HL-60 (cell line): Measurements from ENCODE around the gene NACC2.

ENCODE experiments used
- DNase-seq, 2 experiments: peaks; one replicate each; pipeline ENCODE4 v3.0.0-alpha.2; 2010 to 2020; ENCODE audit warnings: low read depth in 1 of 2, low spot score in 1 of 2
- H3K27ac ChIP-seq: fragments of 250-450 bp; sonication (Bioruptor Pico); replicated peaks from 2 replicates; pipeline ENCODE4 v1.5.1; 2020; ENCODE audit warnings: mild to moderate bottlenecking, moderate library complexity
- H3K27me3 ChIP-seq: fragments of 250-450 bp; sonication (Bioruptor Pico); 2 replicates; pipeline ENCODE4 v1.5.1; 2021; ENCODE audit warnings: mild to moderate bottlenecking, moderate library complexity; ENCODE audit not compliant: insufficient read depth, poor library complexity, severe bottlenecking
- H3K4me3 ChIP-seq: replicated peaks from 2 replicates; pipeline ENCODE4 v1.5.1; 2011; ENCODE audit warnings: mild to moderate bottlenecking, control low read depth, low read length; ENCODE audit not compliant: insufficient read depth
- CTCF ChIP-seq: IDR thresholded peaks from one replicate; pipeline ENCODE4 v1.5.1; 2011; ENCODE audit warnings: low read length, control low read depth, inconsistent platforms; ENCODE audit not compliant: insufficient read depth
- GABPA ChIP-seq: IDR thresholded peaks from 2 replicates; pipeline ENCODE4 v1.6.1; 2012; ENCODE audit warnings: low read depth
- POLR2AphosphoS5 ChIP-seq: IDR thresholded peaks from 2 replicates; pipeline ENCODE4 v1.6.1; 2012; ENCODE audit warnings: low read depth
- REST ChIP-seq: IDR thresholded peaks from 2 replicates; pipeline ENCODE4 v1.6.1; 2012; ENCODE audit warnings: low read depth; ENCODE audit not compliant: insufficient replicate concordance
- SPI1 ChIP-seq: IDR thresholded peaks from 2 replicates; pipeline ENCODE4 v1.6.1; 2012; ENCODE audit warnings: low read depth, mild to moderate bottlenecking, borderline replicate concordance

Gene NACC2

GRCh38 chr9:136120438-136120844 lies 25.4 kb upstream of the NACC2 start:
- DNase-seq = no peak
- TF ChIP-seq GABPA (no peak), REST (no peak), SPI1 (no peak), CTCF (no peak), POLR2AphosphoS5 (no peak)
- H3K4me3 ChIP-seq = no peak overlapping the region
- H3K27me3 ChIP-seq = no peaks in the 10 kb centered on the region
- no peak overlapping the region for H3K27ac ChIP-seq

- no peak for TF ChIP-seq REST
- Histone ChIP-seq H3K4me3 (peak overlapping the region; percentile 74), H3K27me3 (no peaks in the 10 kb centered on the region), H3K27ac (peak overlapping the region; percentile 81)
- DNase-seq = no peak
Measured at GRCh38 chr9:136119883-136120393, 24.8 kb upstream of the NACC2 start.

GRCh38 chr9:136119061-136119882 lies 24.2 kb upstream of the NACC2 start:
- TF ChIP-seq CTCF (no peak), REST (no peak), SPI1 (no peak), GABPA (no peak), POLR2AphosphoS5 (no peak)
- H3K27me3 ChIP-seq = no peaks in the 10 kb centered on the region
- H3K27ac ChIP-seq = peak overlapping the region; percentile 81
- peak in 1 of 2 experiments; percentile 56 for DNase-seq
- peak overlapping the region; percentile 74 for H3K4me3 ChIP-seq
